Measurements from ENCODE around the gene FAM227A.

FAM227A gene

DNA sequence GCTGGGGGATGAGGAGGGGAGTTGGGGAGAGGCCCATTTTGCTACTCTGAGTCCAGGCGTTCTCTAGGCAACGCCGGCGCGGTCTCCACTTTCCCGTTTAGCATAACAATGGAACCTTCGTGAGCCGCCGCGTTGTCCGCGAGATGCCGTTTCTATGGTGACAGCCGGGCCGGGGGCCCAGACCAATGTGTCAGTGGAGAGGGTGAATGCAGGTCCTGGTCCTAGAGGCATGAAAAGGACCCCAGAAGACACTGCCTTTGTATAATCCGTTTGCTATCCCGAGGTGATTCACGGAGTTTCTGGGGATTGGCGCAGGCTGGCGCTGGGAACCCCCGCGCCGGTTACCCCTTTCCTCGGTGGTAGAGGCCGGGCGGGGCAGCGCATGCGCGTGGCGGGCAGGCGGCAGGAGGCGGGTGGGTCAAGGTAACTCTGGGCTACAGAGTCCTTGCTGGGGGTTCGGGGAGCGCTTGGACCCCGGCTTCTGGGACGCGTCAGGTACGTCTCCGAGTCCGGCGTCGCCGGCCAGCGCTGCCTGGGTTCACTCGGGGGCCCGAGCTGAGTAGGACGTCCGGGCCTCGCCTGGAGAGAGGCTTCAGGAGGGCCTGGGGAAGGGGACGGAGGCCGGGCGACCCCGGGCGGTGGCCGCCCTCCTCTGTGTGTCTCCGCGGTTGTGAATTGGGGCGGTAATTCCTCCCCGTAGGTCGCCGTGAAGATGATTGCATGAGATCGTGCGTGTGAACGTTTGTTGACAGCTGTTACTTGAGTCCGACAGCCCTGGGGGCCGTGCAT, at the start of gene FAM227A, which contains the start of gene CBY1:
FAM227A (minus strand) TSS at position 137 of the 789 bp plus-strand sequence. CDS start 6,224 bp downstream, outside the sequence.
CBY1 (plus strand) TSS at position 383 of the 789 bp plus-strand sequence. CDS start 11,417 bp downstream, outside the sequence.
- peak within 1 kb of the TSS; percentile 90 for H3K4me3 ChIP-seq (ENCODE audit: low read length)
- DNase-seq (ENCODE audit: low read depth), result peak; percentile 81
- TF ChIP-seq, protein P1, sequence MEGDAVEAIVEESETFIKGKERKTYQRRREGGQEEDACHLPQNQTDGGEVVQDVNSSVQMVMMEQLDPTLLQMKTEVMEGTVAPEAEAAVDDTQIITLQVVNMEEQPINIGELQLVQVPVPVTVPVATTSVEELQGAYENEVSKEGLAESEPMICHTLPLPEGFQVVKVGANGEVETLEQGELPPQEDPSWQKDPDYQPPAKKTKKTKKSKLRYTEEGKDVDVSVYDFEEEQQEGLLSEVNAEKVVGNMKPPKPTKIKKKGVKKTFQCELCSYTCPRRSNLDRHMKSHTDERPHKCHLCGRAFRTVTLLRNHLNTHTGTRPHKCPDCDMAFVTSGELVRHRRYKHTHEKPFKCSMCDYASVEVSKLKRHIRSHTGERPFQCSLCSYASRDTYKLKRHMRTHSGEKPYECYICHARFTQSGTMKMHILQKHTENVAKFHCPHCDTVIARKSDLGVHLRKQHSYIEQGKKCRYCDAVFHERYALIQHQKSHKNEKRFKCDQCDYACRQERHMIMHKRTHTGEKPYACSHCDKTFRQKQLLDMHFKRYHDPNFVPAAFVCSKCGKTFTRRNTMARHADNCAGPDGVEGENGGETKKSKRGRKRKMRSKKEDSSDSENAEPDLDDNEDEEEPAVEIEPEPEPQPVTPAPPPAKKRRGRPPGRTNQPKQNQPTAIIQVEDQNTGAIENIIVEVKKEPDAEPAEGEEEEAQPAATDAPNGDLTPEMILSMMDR (conservative IDR thresholded peaks at IDR 0.05; ENCODE audit: low read length), result no peak

DNA sequence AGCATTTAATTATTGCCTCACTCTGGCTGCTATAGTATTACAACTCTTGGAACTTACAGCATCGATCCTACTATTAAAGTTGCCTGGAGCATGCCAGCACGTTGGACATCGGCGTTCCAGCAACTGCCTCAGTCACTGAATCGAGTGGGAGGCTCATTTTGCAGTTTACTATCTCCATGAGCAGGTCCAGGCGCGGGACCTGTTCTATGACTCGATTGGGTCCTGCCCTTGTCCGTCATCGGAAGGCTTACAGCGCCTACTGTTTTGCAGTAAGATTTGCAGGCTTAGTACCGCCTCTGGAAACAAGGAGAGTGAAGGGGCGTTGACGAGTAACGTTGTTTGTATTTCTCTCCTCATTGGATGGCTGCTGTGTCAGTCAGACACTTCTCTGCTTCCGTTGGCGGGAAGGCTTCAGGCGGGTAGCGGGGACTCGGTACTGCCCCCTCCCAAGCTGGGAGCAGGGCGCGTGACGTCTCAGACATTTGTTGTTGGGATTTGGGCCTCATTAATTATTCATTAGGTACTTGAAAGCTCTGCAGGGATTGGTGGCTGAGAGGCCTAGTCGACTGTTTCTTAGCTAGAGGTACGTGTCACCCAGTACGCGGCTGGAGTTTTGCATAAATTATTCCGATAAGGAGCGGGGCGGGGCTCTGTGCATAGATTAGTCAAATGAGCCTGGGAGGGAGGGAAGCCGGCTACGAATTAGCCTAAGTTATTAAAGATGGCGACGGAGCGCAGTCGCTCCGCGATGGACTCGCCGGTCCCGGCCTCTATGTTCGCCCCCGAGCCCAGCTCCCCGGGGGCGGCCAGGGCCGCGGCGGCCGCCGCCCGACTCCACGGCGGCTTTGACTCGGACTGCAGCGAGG, 49.3 kb upstream of the FAM227A start, which contains the start of gene GTPBP1:
GTPBP1 (plus strand) TSS at position 710 of the 866 bp plus-strand sequence; CDS start at position 722, 12 bp downstream.
- TF ChIP-seq, protein P1 (conservative IDR thresholded peaks at IDR 0.05; ENCODE audit: low read length), result peak; percentile 38
- peak; percentile 100 for DNase-seq (ENCODE audit: low read depth)
- peak within 1 kb of the TSS; percentile 85 for H3K4me3 ChIP-seq (ENCODE audit: low read length)

DNA sequence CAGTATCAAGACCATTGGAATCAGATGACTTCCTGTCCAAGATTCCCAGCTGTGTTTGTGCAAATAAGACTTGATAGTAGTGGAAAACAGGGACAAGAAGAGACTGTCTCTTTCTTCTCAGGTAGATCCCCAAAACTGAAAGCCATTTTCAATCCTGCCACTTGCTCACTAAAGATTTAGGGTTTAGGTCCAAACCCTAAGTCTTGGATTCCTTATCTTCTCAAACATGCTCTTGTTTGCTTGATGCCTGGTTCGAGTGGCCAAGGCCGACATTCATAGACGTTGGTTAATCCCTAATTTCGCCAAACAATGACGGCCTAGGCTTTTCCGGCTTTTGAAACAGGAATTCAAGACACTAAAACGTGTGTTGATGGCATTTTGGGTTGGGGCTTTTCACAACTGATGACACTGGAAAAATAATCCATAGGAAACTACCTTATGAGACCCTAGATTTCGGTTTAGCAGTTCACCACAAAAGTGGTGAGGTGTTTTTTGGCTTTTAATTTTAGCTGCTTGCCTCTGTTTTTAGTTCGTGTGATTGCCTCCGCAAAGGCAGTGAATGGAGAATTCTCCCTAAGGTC, 48.6 kb upstream of the FAM227A start:
- H3K4me3 ChIP-seq (ENCODE audit: low read length), result peak overlapping the region; percentile 57
- TF ChIP-seq, protein P1 (conservative IDR thresholded peaks at IDR 0.05; ENCODE audit: low read length), result no peak
- DNase-seq (ENCODE audit: low read depth), result no peak

DNA sequence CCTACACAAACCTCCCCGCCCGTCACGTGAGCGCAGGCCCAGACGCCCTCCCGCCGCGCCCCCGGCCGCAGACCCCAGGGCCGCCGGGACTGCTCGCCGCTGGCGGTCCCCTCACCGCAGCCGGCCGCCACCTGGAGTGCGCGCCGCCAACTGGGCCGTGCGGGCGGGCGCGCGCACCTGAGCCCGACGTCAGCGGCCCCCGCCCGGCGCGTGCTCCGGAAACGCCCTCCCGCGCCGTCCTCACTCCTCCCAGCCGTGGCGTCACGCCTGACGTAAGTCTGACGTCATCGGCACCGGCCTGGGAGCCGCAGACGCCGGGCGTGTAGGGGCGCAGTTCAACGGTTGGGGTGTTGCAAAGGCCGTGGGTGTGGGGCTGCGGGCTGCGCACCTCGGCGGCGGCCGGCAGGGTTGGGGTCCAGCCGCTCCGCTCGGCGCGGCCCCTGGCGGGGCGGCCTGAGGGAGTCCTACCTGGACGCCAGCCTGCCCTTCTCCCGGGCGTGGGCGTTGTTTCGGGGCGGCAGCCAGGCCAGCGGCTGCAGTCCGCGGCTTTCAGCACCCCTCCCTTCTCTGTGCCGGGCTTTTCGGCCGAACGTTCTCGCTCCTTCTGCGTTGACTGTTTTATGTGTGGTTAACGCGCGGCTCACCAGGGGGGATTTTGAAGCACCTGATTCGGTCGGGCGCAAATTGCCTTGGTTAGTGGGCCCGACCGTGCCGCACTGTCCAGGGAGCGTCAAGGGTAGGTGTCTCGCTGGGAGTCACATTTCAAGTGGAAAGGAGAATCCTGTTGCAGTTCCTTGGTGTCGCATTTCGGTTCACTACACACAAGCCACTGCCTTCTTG, 44.8 kb upstream of the FAM227A start, which contains the start of gene JOSD1:
JOSD1 (minus strand) TSS at position 155 of the 840 bp plus-strand sequence. CDS start 956 bp downstream, outside the sequence.
- DNase-seq (ENCODE audit: low read depth), result peak; percentile 90
- peak within 1 kb of the TSS; percentile 81 for H3K4me3 ChIP-seq (ENCODE audit: low read length)
- TF ChIP-seq, protein P1 (conservative IDR thresholded peaks at IDR 0.05; ENCODE audit: low read length), result no peak

DNA sequence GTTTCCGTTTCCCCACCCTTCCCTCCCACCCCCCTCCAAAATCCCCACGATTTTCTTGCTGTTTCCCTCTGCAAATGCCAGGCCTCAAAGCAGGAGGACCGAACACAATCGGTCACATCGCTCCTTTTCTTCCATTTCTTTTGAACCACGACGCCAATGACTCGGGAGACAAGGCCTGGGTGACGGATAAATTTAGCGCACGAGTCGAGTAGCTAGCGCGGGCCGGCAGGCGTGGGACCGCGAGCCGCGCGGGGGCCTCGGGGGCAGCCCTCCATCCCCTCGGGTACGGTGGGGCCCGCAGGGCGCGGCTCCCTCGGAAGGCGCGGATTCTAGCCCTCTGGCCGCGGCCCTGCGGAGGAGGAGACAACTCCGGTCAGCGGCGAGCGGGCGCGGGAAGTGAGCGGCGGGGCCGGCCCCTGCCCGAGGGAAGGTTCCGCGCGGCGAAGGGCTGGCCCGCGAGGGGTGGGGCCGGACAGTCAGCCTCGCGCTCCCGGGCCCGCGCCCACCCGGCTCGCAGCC, 44.1 kb upstream of the FAM227A start:
- peak; percentile 46 for DNase-seq (ENCODE audit: low read depth)
- TF ChIP-seq, protein P1 (conservative IDR thresholded peaks at IDR 0.05; ENCODE audit: low read length), result no peak

DNA sequence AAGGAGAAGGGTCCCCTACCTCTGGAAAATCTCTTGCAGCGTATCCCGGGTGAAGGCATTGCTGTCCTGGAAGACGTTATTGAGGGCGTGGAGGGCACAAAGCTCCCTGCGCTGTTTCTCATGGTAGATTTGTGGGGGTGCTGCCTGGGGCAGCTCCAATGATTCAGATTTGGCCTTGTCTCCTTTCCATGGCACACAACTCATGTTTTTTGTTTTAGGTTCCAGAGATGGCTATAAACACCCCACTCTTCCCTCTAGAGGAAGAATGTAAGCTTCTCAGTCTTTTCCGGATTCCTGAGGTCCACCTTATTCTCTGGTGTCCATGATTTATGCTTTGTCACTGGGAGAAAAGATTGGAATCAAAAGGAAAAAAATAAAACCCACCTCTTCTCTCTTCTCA, 43.6 kb upstream of the FAM227A start:
- TF ChIP-seq, protein P1 (conservative IDR thresholded peaks at IDR 0.05; ENCODE audit: low read length), result peak; percentile 16
- peak; percentile 63 for DNase-seq (ENCODE audit: low read depth)
- H3K4me3 ChIP-seq (ENCODE audit: low read length), result peak overlapping the region; percentile 81

More for the DNA sequence above, 44.1 kb upstream of the FAM227A start:
- peak overlapping the region; percentile 81 for H3K4me3 ChIP-seq (ENCODE audit: low read length)

Measured in AG10803 (cell line).